CD4-positive, alpha-beta T cell treated with Interleukin-1 beta for 1 hour (primary cell): ENCODE measurements around the gene LRRC37B.
"Not testable (repeated sequence)": the region's sequence is repeated elsewhere in the genome, so short reads cannot be mapped to it uniquely, and the experiment has no call there.

Experiments
- DNase-seq, 2 donors: peaks; one replicate each; pipeline ENCODE4 v3.0.0-alpha.2; 2020 to 2022

The LRRC37B gene

DNA sequence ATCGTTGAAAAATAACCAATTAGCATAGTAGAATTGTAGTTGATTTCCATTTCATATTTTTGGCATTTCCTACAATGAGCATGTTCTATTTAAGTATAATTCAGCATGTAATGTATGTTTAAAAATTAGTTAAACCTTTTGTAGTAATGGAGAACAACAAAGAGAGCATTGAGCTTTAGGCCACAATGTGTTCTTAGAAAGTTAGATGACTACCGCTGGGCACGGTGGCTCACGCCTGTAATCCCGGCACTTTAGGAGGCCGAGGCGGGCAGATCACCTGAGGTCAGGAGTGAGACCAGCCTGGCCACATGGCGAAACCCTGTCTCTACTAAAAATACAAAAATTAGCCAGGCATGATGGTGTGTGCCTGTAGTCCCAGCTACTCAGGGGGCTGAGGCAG lies 93.1 kb downstream of the LRRC37B start:
- not testable (repeated sequence) for DNase-seq

DNA sequence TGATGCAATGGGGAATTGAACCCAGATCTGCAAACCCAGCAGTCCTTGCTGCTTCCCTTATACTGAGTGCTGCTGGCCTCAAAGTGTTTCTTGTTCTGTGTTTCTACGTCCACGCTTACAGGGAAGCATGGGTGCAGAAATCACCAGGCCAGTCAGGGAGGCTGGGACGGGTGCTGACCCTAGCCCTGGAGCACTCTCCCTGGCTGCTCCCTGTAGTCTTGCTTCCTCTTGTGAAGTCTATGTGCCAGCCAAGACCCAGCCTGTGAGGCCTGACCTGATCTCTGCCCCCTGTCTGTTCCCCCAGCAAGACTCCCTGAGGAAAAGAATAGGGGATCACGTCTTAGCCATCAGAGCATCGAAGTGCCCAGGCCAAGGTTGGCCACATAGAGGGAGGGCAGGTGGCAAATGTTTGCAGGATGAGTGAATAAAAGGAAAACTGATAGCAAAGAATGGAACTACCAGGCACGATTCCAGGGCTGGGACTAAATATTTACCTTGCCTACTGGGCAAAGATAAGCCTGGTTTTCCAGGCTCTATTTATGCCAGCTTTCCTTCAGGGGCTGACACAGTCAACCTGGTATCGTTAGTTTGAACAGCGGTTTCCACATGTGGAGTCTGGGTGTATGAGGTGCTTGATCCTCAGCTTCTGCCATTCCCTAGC lies 93.9 kb downstream of the LRRC37B start:
- no peak for DNase-seq

DNA sequence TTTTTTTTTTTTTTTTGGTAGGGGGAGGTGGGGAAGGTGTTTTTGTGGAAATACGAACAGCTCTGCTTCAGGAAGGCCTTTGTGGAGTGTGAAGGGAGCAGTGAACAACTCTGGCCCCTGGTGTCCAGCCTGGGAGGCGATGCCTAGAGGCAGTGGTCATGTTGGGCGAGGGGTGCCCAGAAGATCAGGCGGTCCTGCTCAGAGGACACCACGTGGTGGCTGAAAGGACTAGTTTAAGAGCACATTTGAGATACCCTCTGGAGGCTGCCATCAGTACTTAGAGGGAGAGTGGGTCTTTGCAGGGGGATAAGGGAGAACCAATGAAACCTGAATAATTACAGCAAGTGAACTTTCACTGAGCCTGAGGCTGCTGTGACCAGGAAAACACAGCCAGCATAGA lies 95.0 kb downstream of the LRRC37B start:
- no peak for DNase-seq

DNA sequence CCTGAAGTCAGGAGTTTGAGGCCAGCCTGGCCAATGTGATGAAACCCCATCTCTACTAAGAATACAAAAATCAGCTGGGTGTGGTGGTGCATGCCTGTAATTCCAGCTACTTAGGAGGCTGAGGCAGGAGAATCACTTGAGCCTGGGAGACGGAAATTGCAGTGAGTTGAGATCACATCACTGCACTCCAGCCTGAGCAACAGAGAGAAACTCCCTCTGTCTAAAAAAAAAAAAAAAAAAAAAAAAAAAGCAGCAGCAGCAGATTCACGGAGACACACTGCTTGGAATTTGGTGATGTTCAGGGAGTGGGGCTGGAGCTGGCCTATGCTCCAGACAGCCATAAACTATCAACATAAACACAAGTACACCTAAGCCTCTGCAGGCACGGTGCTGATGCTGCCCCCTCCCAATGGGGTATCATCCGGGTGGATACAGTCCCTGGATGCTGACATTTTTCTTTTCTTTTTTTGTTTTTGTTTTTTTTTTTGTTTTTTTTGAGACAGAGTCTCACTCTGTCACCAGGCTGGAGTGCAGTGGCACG lies 95.5 kb downstream of the LRRC37B start:
- DNase-seq, result no peak
